AG09309 (cell line): ENCODE data around the gene TRIM50.
"Not testable (repeated sequence)": the region's sequence is repeated elsewhere in the genome, so short reads cannot be mapped to it uniquely, and the experiment has no call there.

Source experiments
- DNase-seq: peaks from one replicate; pipeline ENCODE4 v3.0.0-alpha.2; 2010; ENCODE audit warnings: low read depth
- H3K4me3 ChIP-seq: 2 replicates; pipeline ENCODE4 v1.5.1; 2011; ENCODE audit warnings: mild to moderate bottlenecking, low read depth, low read length, moderate library complexity; ENCODE audit not compliant: control insufficient read depth
- CTCF ChIP-seq: IDR thresholded peaks from 2 replicates; pipeline ENCODE4 v1.5.1; 2011; ENCODE audit warnings: mild to moderate bottlenecking, low read depth, low read length, inconsistent platforms; ENCODE audit not compliant: insufficient read depth, control insufficient read depth; ENCODE audit errors: missing control alignments

The TRIM50 gene

GRCh38 chr7:73364006-73364728 lies 36.3 kb upstream of the TRIM50 start:
- no peak for TF ChIP-seq CTCF
- DNase-seq, result no peak
- H3K4me3 ChIP-seq, result no peak overlapping the region

GRCh38 chr7:73363225-73364005 lies 35.5 kb upstream of the TRIM50 start:
- DNase-seq, result no peak
- TF ChIP-seq CTCF, result no peak
- no peak overlapping the region for H3K4me3 ChIP-seq

- not testable (repeated sequence) for H3K4me3 ChIP-seq, DNase-seq
These were observed 32.7 kb upstream of the TRIM50 start for GRCh38 chr7:73360590-73360989.

- H3K4me3 ChIP-seq, result no peak overlapping the region
- no peak for TF ChIP-seq CTCF
These were observed 32.0 kb upstream of the TRIM50 start for GRCh38 chr7:73359746-73360375.

GRCh38 chr7:73359306-73359705 lies 31.4 kb upstream of the TRIM50 start:
- H3K4me3 ChIP-seq, result no peak overlapping the region
- DNase-seq, result no peak
- TF ChIP-seq CTCF, result no peak

More at GRCh38 chr7:73359746-73360375, 32.0 kb upstream of the TRIM50 start:
- DNase-seq, result no peak

GRCh38 chr7:73358590-73359275 lies 30.9 kb upstream of the TRIM50 start:
- DNase-seq, result no peak
- no peak for TF ChIP-seq CTCF
- H3K4me3 ChIP-seq, result no peak overlapping the region
